Measurements from ENCODE around the gene PHAF1. TPM values are rescaled to one million over a fixed set of nuclear protein-coding genes. Genes with fewer than 3 reads are reported as not detected.

PHAF1 gene
- total and polyA plus RNA-seq, 2 donors (not counting 1 experiment from before 2014, with no cell fraction given) = 18.8 to 20.7 TPM

DNA sequence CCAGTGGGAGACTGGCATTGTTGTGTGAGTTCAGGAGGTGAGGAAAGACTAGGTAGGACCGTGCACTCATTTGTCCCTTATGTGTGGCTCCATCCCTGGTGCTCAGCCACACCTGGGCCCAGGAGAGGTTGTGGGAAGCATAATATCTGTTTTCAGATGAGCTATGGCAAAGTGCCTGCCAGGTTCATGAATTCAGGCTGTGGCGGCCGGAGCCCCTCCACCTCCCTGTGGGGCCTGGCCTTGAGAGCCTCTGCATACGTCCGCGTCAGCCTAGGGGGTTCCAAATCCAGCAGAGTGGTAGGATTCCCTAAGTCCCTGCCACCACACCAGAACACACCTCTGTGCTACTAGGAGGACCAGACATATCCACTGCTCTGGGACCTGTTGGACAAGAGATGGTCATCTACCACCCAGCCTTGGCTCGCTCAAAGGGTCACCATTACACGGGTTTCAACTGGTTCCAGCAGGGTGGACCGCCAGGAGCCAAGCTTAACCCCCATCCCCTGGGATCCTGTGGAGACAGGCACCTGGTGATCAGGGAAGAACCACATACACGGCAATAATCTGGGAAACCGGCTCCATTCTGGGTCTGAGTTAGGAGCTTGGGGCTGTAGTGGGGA is 39.0 kb downstream of the PHAF1 start:
- peaks cover 10 to 14% of the 10 kb centered on the region in 2 donors for H3K4me1 ChIP-seq (ENCODE audit: control insufficient read depth in 2 of 2, insufficient read depth in 2 of 2, low read length in 2 of 2)
- no peak overlapping the region for H3K4me3 ChIP-seq (ENCODE audit: control extremely low read depth in 1 of 5, extremely low read depth in 1 of 5, insufficient read depth in 1 of 5, low read depth in 2 of 5, low read length in 4 of 5)
- peaks cover 0 to 19% (median 0%) of the 10 kb centered on the region in 3 donors for H3K9me3 ChIP-seq (ENCODE audit: control extremely low read depth in 1 of 3, control insufficient read depth in 2 of 3, insufficient read depth in 1 of 3, low read length in 2 of 3)
- H3K9ac ChIP-seq (ENCODE audit: low read length) = no peak overlapping the region
- no peak overlapping the region for H2AFZ ChIP-seq (ENCODE audit: insufficient read depth, low read depth, low read length, poor library complexity, severe bottlenecking)
- ChIA-PET CTCF (interaction anchor here (0.6 to 1.2 kb wide), 3 partner anchors 9 to 30 kb away, joined by 3 read pairs; no protein-coding TSS in a partner anchor), POLR2A (no interaction called here)
- peaks cover 16% of the 10 kb centered on the region for H3K4me1 Mint-ChIP-seq
- peaks cover under 1% of the 10 kb centered on the region for H4K20me1 ChIP-seq (ENCODE audit: control insufficient read depth, insufficient read depth, low read length, poor library complexity, severe bottlenecking)
- no peak overlapping the region for H3K4me3 Mint-ChIP-seq
- TF ChIP-seq CTCF (IDR thresholded peaks at IDR 0.05) (no peak), EZH2 (IDR thresholded peaks at IDR 0.05; ENCODE audit: borderline replicate concordance, insufficient read depth, low read depth, low read length, poor library complexity, severe bottlenecking) (no peak)
- ATAC-seq (ENCODE audit: low read depth) (no peak), DNase-seq (no peak)
- no peak overlapping the region for H3K27ac Mint-ChIP-seq
- H3K36me3 ChIP-seq (replicated peaks in 1 of 2; ENCODE audit: control extremely low read depth in 1 of 2, control insufficient read depth in 1 of 2, extremely low read depth in 1 of 2, insufficient read depth in 2 of 2, low read length in 1 of 2) = peaks cover 0 to 46% of the 10 kb centered on the region in 2 experiments
- intact Hi-C loops (cut with micrococcal nuclease) = no loop called here
- 99% methylated on average over 11 of the region's 11 CpGs for WGBS (ENCODE audit: insufficient coverage)
- peaks cover 0 to 28% (median 10%) of the 10 kb centered on the region in 4 experiments for H3K27me3 ChIP-seq (replicated peaks in 1 of 4; ENCODE audit: control extremely low read depth in 1 of 4, control insufficient read depth in 3 of 4, insufficient read depth in 4 of 4, low read length in 3 of 4)
- H3K4me2 ChIP-seq (replicated peaks; ENCODE audit: low read depth, low read length, poor library complexity, severe bottlenecking) = no peak overlapping the region
- H3K27ac ChIP-seq (ENCODE audit: low read length in 2 of 2) = no peak overlapping the region
- H3K9me3 Mint-ChIP-seq (ENCODE audit: insufficient read depth) = no peaks in the 10 kb centered on the region
- H3K27me3 Mint-ChIP-seq = peaks cover 20% of the 10 kb centered on the region
- no peaks in the 10 kb centered on the region for H3K79me2 ChIP-seq (ENCODE audit: control insufficient read depth, insufficient read depth, low read length)

DNA sequence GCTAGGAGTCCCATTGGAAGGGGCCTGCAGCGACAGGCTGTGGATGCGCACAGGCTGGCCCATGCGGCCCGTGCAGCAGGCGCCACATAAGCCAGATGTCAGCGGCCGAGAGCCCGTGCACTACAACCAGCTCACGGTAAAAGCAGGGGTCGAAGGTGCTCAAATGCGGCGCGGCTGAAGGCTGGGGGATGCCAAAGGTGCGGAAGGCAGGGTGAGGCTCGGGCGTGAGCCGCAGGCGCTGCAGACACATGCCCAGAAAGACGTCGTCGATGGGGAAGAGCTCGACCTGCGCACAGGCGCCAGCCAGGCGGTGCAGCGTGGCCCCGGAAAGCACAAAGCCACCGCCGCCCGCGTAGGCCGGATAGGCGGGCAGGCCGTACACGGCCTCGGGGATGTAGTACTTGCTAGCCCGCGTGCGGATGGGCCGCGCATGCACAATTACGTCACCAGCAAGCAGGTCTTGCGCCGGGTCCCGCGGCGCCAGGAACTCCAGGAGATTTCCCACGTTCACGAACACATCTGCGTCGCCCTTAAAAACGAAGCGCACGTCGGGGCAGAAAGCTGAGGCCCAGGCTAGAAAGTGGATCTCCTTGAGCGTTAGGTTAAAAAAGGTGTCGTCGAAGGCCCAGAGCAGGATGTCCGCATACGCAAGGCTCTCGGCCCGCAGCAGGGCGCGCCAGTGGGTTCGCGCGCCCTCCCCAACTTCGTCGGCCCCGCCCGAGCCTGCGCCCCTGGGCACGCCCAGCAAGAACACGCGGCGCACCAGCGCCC is 39.7 kb downstream of the PHAF1 start:
- Histone ChIP-seq H3K79me2 (ENCODE audit: control insufficient read depth, insufficient read depth, low read length) (no peaks in the 10 kb centered on the region), H3K4me2 (replicated peaks; ENCODE audit: low read depth, low read length, poor library complexity, severe bottlenecking) (peak overlapping the region; percentile 79), H3K36me3 (replicated peaks in 1 of 2; ENCODE audit: control extremely low read depth in 1 of 2, control insufficient read depth in 1 of 2, extremely low read depth in 1 of 2, insufficient read depth in 2 of 2, low read length in 1 of 2) (peaks cover 0 to 40% of the 10 kb centered on the region in 2 experiments), H3K4me1 (ENCODE audit: control insufficient read depth in 2 of 2, insufficient read depth in 2 of 2, low read length in 2 of 2) (peaks cover 10 to 14% of the 10 kb centered on the region in 2 donors), H2AFZ (ENCODE audit: insufficient read depth, low read depth, low read length, poor library complexity, severe bottlenecking) (no peak overlapping the region), H3K27ac (ENCODE audit: low read length in 2 of 2) (no peak overlapping the region), H3K4me3 (ENCODE audit: control extremely low read depth in 1 of 5, extremely low read depth in 1 of 5, insufficient read depth in 1 of 5, low read depth in 2 of 5, low read length in 4 of 5) (no peak overlapping the region), H4K20me1 (ENCODE audit: control insufficient read depth, insufficient read depth, low read length, poor library complexity, severe bottlenecking) (peaks cover 8% of the 10 kb centered on the region), H3K9me3 (ENCODE audit: control extremely low read depth in 1 of 3, control insufficient read depth in 2 of 3, insufficient read depth in 1 of 3, low read length in 2 of 3) (peaks cover 0 to 19% (median 0%) of the 10 kb centered on the region in 3 donors), H3K27me3 (replicated peaks in 1 of 4; ENCODE audit: control extremely low read depth in 1 of 4, control insufficient read depth in 3 of 4, insufficient read depth in 4 of 4, low read length in 3 of 4) (peaks cover 0 to 28% (median 10%) of the 10 kb centered on the region in 4 experiments), H3K9ac (ENCODE audit: low read length) (no peak overlapping the region)
- Mint-ChIP-seq H3K9me3 (ENCODE audit: insufficient read depth) (no peaks in the 10 kb centered on the region), H3K4me1 (peaks cover 19% of the 10 kb centered on the region), H3K27me3 (peaks cover 20% of the 10 kb centered on the region), H3K27ac (no peak overlapping the region), H3K4me3 (no peak overlapping the region)
- DNase-seq (no peak), ATAC-seq (ENCODE audit: low read depth) (no peak)
- ChIA-PET CTCF (interaction anchor here (0.6 to 1.2 kb wide), 3 partner anchors 8 to 31 kb away, joined by 3 read pairs; no protein-coding TSS in a partner anchor), POLR2A (no interaction called here)
- TF ChIP-seq CTCF (IDR thresholded peaks at IDR 0.05) = no peak
- no peak for TF ChIP-seq EZH2 (IDR thresholded peaks at IDR 0.05; ENCODE audit: borderline replicate concordance, insufficient read depth, low read depth, low read length, poor library complexity, severe bottlenecking)
- WGBS (ENCODE audit: insufficient coverage) = 85% methylated on average over 77 of the region's 77 CpGs
- intact Hi-C loops (cut with micrococcal nuclease) = no loop called here
